ENCODE measurements around the gene L3MBTL4. TPM values are rescaled to one million over a fixed set of nuclear protein-coding genes. Genes with fewer than 3 reads are reported as not detected.

Gene L3MBTL4
- total and polyA plus RNA-seq, 9 of the 15 experiments (the other 6 are each of a cell fraction or from before 2014, with no cell fraction given), result not detected

- TF ChIP-seq ZBTB9 (CRISPR knock-in tag; IDR thresholded peaks at IDR 0.05) (no peak), POLR2H (tag; IDR thresholded peaks at IDR 0.05; ENCODE audit: low read depth) (no peak), SNRNP70 (optimal IDR thresholded peaks at IDR 0.05; ENCODE audit: low read depth, low read length) (no peak), DMBX1 (CRISPR knock-in tag; IDR thresholded peaks at IDR 0.05; ENCODE audit: borderline replicate concordance) (no peak)
Measured at GRCh38 chr18:5975111-5976002, 439.4 kb downstream of the L3MBTL4 start (continued).

GRCh38 chr18:5974696-5975095, 440.0 kb downstream of the L3MBTL4 start:
- ATAC-seq (no peak), FAIRE-seq (no peak), DNase-seq (ENCODE audit: extremely low read depth in 1 of 4, low spot score in 3 of 4) (no peak)
- POLR2A ChIA-PET, result no interaction called here
- no peak overlapping the region for H3K4me2 ChIP-seq (ENCODE audit: insufficient read depth, low read length)
- CTCF ChIA-PET (ENCODE audit: low intra/inter-chr PET ratio), result no interaction called here
- H3K36me3 ChIP-seq (ENCODE audit: control insufficient read depth, insufficient read depth, low read length), result no peaks in the 10 kb centered on the region
- intact Hi-C loops (cut with micrococcal nuclease) (loop anchor here (2.0 kb wide), 1 partner anchor 20 kb away; no protein-coding TSS in a partner anchor), in situ Hi-C loops (cut with MboI) (no loop called here)
- TF ChIP-seq HNRNPK (IDR thresholded peaks at IDR 0.05; ENCODE audit: low read depth, low read length, poor library complexity, severe bottlenecking) (no peak), NR2C1 (IDR thresholded peaks at IDR 0.05) (no peak), NR2C1 (tag; IDR thresholded peaks at IDR 0.05) (no peak), ETS2 (tag; IDR thresholded peaks at IDR 0.05; ENCODE audit: borderline replicate concordance, poor library complexity, severe bottlenecking) (no peak), NUFIP1 (IDR thresholded peaks at IDR 0.05; ENCODE audit: partially characterized antibody) (no peak), NCOA4 (IDR thresholded peaks at IDR 0.05; ENCODE audit: partially characterized antibody) (no peak), ID3 (CRISPR knock-in tag; IDR thresholded peaks at IDR 0.05) (no peak), ID3 (tag; IDR thresholded peaks at IDR 0.05) (no peak), CHAMP1 (IDR thresholded peaks at IDR 0.05) (no peak)
- H4K20me1 ChIP-seq (replicated peaks; ENCODE audit: control insufficient read depth, insufficient read depth, low read length), result no peaks in the 10 kb centered on the region
- no peaks in the 10 kb centered on the region for H3K27me3 ChIP-seq (ENCODE audit: control insufficient read depth in 2 of 2, insufficient read depth in 2 of 2, low read length in 2 of 2)
- H3K27ac ChIP-seq (ENCODE audit: extremely low read depth, low read depth, low read length), result no peak overlapping the region
- WGBS (ENCODE audit: insufficient coverage, low coverage, missing lambda C conversion rate), result 4% methylated on average over 2 of the region's 2 CpGs
- H3K9ac ChIP-seq (ENCODE audit: insufficient read depth in 1 of 2, low read depth in 2 of 2, low read length in 2 of 2), result no peak overlapping the region
- H3K4me3 ChIP-seq, result no peak overlapping the region
- no peaks in the 10 kb centered on the region for H3K79me2 ChIP-seq (ENCODE audit: control insufficient read depth, insufficient read depth, low read length)
- no peaks in the 10 kb centered on the region for H3K9me1 ChIP-seq (ENCODE audit: control insufficient read depth, insufficient read depth, low read length)
- no peaks in the 10 kb centered on the region for H3K4me1 ChIP-seq (replicated peaks in 1 of 2; ENCODE audit: control insufficient read depth in 2 of 2, insufficient read depth in 2 of 2, low read length in 2 of 2)
- BruUV-seq (replicated peaks), result no TSS peak
- H2AFZ ChIP-seq (ENCODE audit: low read depth, low read length), result no peak overlapping the region
- no peaks in the 10 kb centered on the region for H3K9me3 ChIP-seq (replicated peaks; ENCODE audit: control insufficient read depth, insufficient read depth, low read depth, low read length)

Measured in K562 (cell line).